Psoas muscle (tissue), 8 donors: ENCODE measurements around the gene SH3BGRL2. TPM values are rescaled to one million over a fixed set of nuclear protein-coding genes. Genes with fewer than 3 reads are reported as not detected.
"Not testable (repeated sequence)": the region's sequence is repeated elsewhere in the genome, so short reads cannot be mapped to it uniquely, and the experiment has no call there.

ENCODE experiments used
- ATAC-seq, 4 donors: fragments of 200-7000 bp; cut with Tn5 transposase; one replicate each; pipeline ENCODE4 v1.9.1; 2020; ENCODE audit warnings: moderate library complexity in 3 of 4, mild to moderate bottlenecking in 2 of 4
- DNase-seq, 2 donors: peaks; one replicate each; pipeline ENCODE4 v3.0.0-alpha.2; 2020
- H3K27ac ChIP-seq: fragments of 200-600 bp; one replicate; pipeline ENCODE4 v1.8.0; 2022
- H3K27me3 ChIP-seq, 3 donors: fragments of 200-600 bp in 1 of 3; one replicate each; pipeline versions ENCODE4 v1.6.1 to v1.8.0; 2013 to 2022; ENCODE audit warnings: low read length in 2 of 3, mild to moderate bottlenecking in 2 of 3, moderate library complexity in 1 of 3; ENCODE audit not compliant: insufficient read depth in 3 of 3
- H3K36me3 ChIP-seq, 2 donors: fragments of 200-600 bp in 1 of 2; one replicate each; pipeline versions ENCODE4 v1.6.1 to v1.8.0; 2013 to 2022; ENCODE audit warnings: low read depth in 1 of 2, mild to moderate bottlenecking in 1 of 2, moderate library complexity in 1 of 2; ENCODE audit not compliant: insufficient read depth in 1 of 2
- H3K4me1 ChIP-seq: fragments of 200-600 bp; one replicate; pipeline ENCODE4 v1.8.0; 2022
- H3K4me3 ChIP-seq: fragments of 200-600 bp; one replicate; pipeline ENCODE4 v1.8.0; 2022; ENCODE audit warnings: mild to moderate bottlenecking
- H3K9me3 ChIP-seq: fragments of 200-600 bp; one replicate; pipeline ENCODE4 v1.8.0; 2022
- WGBS, 3 donors: extraction: QIAGEN DNeasy Blood & Tissue Kit; methylation state at CpG; one replicate each; pipeline versions ENCODE4 v1.1.6 to v1.1.7; 2013; 5-methylcytosine and 5-hydroxymethylcytosine counted together
- intact Hi-C, 2 donors: fragments of 100-400 bp; cut with DNase I; formaldehyde crosslinking; loops; one replicate each; pipeline versions ENCODE4 v1.11.0 to v1.14.2; 2022
- polyA plus RNA-seq, 3 donors: library from polyadenylated mRNA; stranded (reverse); fragments of 200-250 nt; gene quantifications; one replicate each; pipeline ENCODE4 v1.2.3, GENCODE V29; 2013
- total RNA-seq, 4 donors: library from RNA; stranded (reverse); fragmentation: NEBNext Ultra II Directional in 2 of 4; extraction: Animal tissue kit (Norgen Biotek cat#: 25700) in 2 of 4; gene quantifications; one replicate each; pipeline versions ENCODE4 v1.2.1 to v1.2.4, GENCODE V29; 2021 to 2023
- TF ChIP-seq, protein P1 (sequence below): fragments of 200-600 bp; IDR thresholded peaks from one replicate; pipeline ENCODE4 v1.8.0; 2022; ENCODE audit warnings: antibody characterized with exemption
- donor health status: healthy with polysubstance abuse.
- donor health status: DM: no; HTN: no; CAD: no; lungs with moderate emphysema.
- donor health status: Bipolar disorder and iron deficiency.
- donor health status: healthy.
- donor health status: DM: yes; HTN: yes; CAD: no.
- donor health status: DM: no; HTN: no; CAD: no.
- donor health status: DM: no; HTN: no; CAD: no.
- donor health status: DM: yes; HTN: yes; CAD: no.

The SH3BGRL2 gene
- total and polyA plus RNA-seq, 7 donors, result 3.5 to 9.7 (median 4.3) TPM

DNA sequence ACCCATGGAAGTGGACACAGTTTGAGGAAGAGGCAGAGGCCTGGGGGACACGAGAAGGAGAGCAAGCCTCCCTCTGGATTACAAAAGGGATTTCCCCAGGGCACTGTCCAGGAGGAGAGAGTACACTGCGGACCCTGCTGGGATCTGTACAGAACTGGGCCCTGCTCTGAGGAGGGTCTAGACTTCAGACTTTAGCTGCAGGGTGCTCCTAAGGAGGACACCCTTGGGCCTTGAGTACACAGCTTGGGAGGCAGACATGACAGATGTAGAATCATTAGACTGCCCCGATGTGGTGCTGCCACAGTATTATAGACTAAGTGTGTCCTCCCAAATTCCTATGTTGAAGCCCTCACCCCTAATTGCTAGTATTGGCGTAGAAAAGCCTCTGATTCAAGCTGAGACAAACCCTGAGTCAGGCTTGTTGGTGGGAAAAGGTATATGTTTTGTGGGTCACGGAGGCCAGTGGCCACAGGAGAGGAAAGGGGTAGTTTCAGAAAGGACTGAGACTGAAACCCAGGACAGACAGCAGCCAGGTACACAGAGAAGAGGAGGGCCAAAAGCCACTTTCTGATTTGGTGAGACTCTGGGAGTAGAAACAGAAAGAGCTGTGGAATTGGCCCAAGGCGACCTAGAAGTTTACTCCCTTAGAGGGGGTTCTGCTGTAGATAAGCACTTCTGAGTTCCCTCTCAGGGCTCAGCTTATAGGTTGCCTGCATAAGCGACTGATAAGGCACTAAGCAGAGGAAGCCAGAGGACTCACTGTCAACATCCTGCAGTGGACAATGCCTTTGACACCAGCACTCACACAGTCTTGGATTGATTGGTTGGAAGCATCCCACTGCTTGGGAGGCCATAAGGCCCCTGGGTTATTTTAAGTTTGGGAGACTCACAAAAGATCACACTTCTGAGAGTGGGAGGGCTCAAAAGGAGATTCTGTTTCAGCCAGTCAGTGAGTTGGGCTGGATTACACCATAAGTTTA, 16.5 kb upstream of the SH3BGRL2 start:
- intact Hi-C loops, result no loop called here
- no peak overlapping the region for H3K4me3 ChIP-seq
- no peaks in the 10 kb centered on the region for H3K27me3 ChIP-seq
- 86 to 90% (median 86%) methylated on average over 7 of the region's 7 CpGs for WGBS, 3 donors
- H3K27ac ChIP-seq, result no peak overlapping the region
- DNase-seq (no peak), ATAC-seq (no peak)
- no peaks in the 10 kb centered on the region for H3K4me1 ChIP-seq
- no peaks in the 10 kb centered on the region for H3K36me3 ChIP-seq
- no peaks in the 10 kb centered on the region for H3K9me3 ChIP-seq
- TF ChIP-seq, protein P1, sequence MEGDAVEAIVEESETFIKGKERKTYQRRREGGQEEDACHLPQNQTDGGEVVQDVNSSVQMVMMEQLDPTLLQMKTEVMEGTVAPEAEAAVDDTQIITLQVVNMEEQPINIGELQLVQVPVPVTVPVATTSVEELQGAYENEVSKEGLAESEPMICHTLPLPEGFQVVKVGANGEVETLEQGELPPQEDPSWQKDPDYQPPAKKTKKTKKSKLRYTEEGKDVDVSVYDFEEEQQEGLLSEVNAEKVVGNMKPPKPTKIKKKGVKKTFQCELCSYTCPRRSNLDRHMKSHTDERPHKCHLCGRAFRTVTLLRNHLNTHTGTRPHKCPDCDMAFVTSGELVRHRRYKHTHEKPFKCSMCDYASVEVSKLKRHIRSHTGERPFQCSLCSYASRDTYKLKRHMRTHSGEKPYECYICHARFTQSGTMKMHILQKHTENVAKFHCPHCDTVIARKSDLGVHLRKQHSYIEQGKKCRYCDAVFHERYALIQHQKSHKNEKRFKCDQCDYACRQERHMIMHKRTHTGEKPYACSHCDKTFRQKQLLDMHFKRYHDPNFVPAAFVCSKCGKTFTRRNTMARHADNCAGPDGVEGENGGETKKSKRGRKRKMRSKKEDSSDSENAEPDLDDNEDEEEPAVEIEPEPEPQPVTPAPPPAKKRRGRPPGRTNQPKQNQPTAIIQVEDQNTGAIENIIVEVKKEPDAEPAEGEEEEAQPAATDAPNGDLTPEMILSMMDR, result no peak

DNA sequence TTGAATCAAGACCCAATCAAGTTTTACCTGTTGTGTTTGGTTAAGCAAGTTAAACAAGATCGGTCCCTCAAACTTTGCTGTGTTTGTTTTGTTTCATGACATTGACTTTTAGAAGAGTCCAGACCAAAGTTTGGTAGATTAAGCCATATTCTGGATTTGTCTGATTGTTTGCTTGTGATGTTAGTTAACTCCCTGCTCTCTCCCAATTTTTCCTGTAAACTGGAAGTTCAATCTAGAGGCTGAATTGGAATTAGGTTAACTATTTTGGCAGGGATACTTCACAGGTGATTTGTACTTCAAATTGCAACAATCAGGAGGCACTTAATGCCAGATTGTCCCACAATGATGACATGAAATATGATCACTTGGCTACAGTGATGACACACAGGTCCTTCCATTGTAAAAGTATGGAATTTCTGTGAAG, 13.6 kb upstream of the SH3BGRL2 start:
- Histone ChIP-seq H3K9me3 (no peaks in the 10 kb centered on the region), H3K27me3 (no peaks in the 10 kb centered on the region), H3K4me3 (no peak overlapping the region), H3K27ac (no peak overlapping the region), H3K36me3 (no peaks in the 10 kb centered on the region), H3K4me1 (no peaks in the 10 kb centered on the region)
- 93 to 95% (median 94%) methylated on average over 1 of the region's 1 CpG for WGBS, 3 donors
- TF ChIP-seq, protein P1, result no peak
- ATAC-seq, result no peak
- intact Hi-C loops, result no loop called here
- DNase-seq, result no peak

DNA sequence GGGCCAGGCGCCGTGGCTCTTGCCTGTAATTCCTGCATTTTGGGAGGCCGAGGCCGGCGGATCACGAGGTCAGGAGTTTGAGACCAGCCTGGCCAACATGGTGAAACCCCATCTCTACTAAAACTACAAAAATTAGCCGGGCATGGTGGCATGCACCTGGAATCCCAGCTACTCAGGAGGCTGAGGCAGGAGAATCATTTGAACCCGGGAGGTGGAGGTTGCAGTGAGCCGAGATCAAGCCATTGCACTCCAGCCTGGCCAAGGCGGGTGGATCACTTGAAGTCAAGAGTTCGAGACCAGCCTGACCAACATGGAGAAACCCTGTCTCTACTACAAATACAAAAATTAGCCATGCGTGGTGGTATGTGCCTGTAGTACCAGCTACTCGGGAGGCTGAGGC, 12.7 kb upstream of the SH3BGRL2 start:
- intact Hi-C loops, DNase-seq: not testable (repeated sequence)
- 81 to 96% (median 92%) methylated on average over 13 of the region's 13 CpGs for WGBS, 3 donors

DNA sequence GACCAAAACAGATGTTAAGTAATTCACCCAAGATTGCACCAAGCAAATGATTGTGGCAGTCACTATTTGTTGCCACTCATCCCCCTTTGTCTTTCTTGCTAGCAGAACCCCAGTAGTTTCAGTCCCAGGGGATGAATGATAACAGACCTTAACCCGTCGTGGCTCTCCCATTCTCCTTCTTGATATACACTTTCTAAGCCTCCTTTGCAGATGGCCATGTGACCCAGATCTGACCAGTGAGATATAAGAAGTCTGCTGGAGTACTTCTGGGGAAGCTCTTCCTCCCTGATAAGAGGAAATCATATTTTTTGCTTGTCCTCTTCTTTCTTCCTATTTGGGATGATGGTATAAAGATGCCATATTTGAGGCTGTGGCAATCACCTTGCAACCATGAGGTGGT, 9.6 kb upstream of the SH3BGRL2 start:
- WGBS, 3 donors, result 75 to 82% (median 81%) methylated on average over 2 of the region's 2 CpGs
- no peaks in the 10 kb centered on the region for H3K27me3 ChIP-seq
- intact Hi-C loops, result no loop called here
- no peak overlapping the region for H3K4me3 ChIP-seq
- no peaks in the 10 kb centered on the region for H3K36me3 ChIP-seq
- TF ChIP-seq, protein P1, result no peak
- no peak for DNase-seq
- ATAC-seq, result no peak
- H3K27ac ChIP-seq, result no peak overlapping the region
- no peaks in the 10 kb centered on the region for H3K4me1 ChIP-seq
- no peaks in the 10 kb centered on the region for H3K9me3 ChIP-seq

More for the DNA sequence above, 12.7 kb upstream of the SH3BGRL2 start:
- not testable (repeated sequence) for H3K9me3 ChIP-seq, H3K27ac ChIP-seq, H3K27me3 ChIP-seq, H3K36me3 ChIP-seq, ATAC-seq, H3K4me3 ChIP-seq, H3K4me1 ChIP-seq

DNA sequence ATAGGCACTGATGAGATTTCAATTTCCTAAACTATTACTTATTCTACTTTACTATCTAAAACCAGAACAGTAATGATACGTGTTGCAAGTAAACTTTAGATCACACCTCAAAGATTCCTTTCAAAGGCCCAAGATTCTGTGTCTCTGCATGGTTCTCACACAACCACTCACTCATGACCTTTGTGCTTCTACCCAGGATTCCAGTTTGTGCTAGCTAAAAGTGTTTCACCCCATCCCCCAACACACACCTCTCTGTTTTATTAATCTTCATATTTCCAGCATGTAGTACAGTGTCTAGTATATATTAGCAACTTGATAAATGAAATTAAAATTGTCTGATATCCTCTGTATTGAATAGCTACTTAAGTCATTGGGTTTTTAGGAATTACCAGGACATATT, 8.8 kb upstream of the SH3BGRL2 start:
- DNase-seq (no peak), ATAC-seq (no peak)
- Histone ChIP-seq H3K4me3 (no peak overlapping the region), H3K27me3 (no peaks in the 10 kb centered on the region), H3K27ac (no peak overlapping the region), H3K36me3 (no peaks in the 10 kb centered on the region), H3K4me1 (no peaks in the 10 kb centered on the region), H3K9me3 (no peaks in the 10 kb centered on the region)
- TF ChIP-seq, protein P1, result no peak
- 93 to 100% (median 97%) methylated on average over 1 of the region's 1 CpG for WGBS, 3 donors
- intact Hi-C loops, result no loop called here
